Tibial nerve (tissue), 3 donors: ENCODE data around the gene ATXN10.

Experiments
- EP300 ChIP-seq, 2 donors: sonication (generic); formaldehyde crosslinking; IDR thresholded peaks; one replicate each; pipeline ENCODE4 v1.6.1; 2017; ENCODE audit warnings: antibody characterized with exemption in 2 of 2, mild to moderate bottlenecking in 1 of 2
- POLR2A ChIP-seq, 2 donors: fragments of 450-650 bp; IDR thresholded peaks; one replicate each; pipeline ENCODE4 v1.6.1; 2017; ENCODE audit warnings: antibody characterized with exemption in 2 of 2, mild to moderate bottlenecking in 2 of 2, moderate library complexity in 2 of 2

- TF ChIP-seq POLR2A (IDR thresholded peaks at IDR 0.05) (no peak), EP300 (IDR thresholded peaks at IDR 0.05) (no peak)
Measured at GRCh38 chr22:45877651-45878050, 206.0 kb downstream of the ATXN10 start.
